ENCODE results near the gene HLA-DOA. TPM values are rescaled to one million over a fixed set of nuclear protein-coding genes. Genes with fewer than 3 reads are reported as not detected.

HLA-DOA gene
- total RNA-seq, 1 donor from 2014 or later: not detected

GRCh38 chr6:32979720-32980487 lies 29.5 kb downstream of the HLA-DOA start:
- DNase-seq (ENCODE audit: low read depth in 2 of 2): no peak

DNA sequence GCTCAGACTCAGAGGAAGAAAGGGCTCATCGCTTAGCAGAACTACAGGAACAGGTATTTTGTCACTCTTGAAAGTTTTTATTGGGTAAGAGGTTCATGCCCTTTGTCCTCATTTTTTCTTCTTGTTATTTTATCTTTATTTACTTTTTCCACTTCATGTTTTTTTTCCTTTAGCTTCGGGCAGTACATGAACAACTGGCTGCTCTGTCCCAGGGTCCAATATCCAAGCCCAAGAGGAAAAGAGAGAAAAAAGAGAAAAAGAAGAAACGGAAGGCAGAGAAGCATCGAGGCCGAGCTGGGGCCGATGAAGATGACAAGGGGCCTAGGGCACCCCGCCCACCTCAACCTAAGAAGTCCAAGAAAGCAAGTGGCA lies 31.5 kb downstream of the HLA-DOA start:
- DNase-seq (ENCODE audit: low read depth in 2 of 2): no peak

GRCh38 chr6:32977272-32977952 lies 32.0 kb downstream of the HLA-DOA start:
- no peak for DNase-seq (ENCODE audit: low read depth in 2 of 2)

GRCh38 chr6:32976334-32977069 lies 32.9 kb downstream of the HLA-DOA start:
- DNase-seq (ENCODE audit: low read depth in 2 of 2): no peak

DNA sequence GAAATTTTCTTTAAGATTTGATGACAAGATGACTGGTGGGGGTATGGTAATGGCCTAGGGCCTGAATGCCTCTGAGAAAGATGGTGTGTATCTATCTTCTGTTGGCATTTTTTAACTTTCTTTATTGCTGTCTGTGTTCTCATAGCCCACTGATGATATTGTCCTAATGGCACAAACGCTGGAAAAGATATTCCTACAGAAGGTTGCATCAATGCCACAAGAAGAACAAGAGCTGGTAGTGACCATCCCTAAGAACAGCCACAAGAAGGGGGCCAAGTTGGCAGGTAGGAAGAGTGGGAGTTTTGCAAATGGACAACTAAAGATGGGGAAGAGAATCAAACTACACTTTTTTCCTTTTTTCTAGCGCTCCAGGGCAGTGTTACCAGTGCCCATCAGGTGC lies 33.5 kb downstream of the HLA-DOA start:
- DNase-seq (ENCODE audit: low read depth in 2 of 2): no peak

DNA sequence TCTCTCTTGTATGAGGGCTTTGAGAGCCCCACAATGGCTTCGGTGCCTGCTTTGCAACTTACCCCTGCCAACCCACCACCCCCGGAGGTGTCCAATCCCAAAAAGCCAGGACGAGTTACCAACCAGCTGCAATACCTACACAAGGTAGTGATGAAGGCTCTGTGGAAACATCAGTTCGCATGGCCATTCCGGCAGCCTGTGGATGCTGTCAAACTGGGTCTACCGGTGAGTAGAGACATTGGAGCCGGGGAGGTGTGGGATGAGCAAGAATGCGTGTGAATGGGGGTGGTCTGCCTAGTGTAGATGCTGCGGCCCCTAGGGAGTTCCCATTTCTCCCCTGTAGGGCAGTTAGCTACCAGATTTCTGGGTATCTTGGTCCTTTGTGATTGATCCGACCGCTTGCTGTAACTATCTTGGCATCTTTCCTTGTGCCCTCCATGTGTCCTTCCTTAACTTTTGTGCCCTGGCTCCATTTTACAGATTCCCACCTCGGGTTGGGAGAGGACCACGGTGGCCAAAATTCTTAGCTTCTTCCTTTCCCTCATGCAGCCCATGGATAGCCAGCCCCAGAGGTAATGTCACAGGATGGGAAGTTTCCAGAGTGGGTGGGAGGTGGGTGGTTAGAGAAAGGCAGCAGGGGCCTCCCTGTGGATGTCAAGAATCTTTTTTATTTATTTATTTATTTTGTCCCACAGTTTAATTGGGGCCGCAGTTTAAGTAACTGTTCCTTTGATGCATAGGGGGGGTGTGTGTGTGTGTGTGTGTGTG lies 34.7 kb downstream of the HLA-DOA start:
- DNase-seq (ENCODE audit: low read depth in 2 of 2): no peak

GRCh38 chr6:32974016-32974333 lies 35.4 kb downstream of the HLA-DOA start:
- peak in 1 of 2 donors; percentile 49 for DNase-seq (ENCODE audit: low read depth in 2 of 2)

- DNase-seq (ENCODE audit: low read depth in 2 of 2): peak in 1 of 2 donors; percentile 69
These were observed 36.0 kb downstream of the HLA-DOA start for GRCh38 chr6:32973144-32974015.

- no peak for DNase-seq (ENCODE audit: low read depth in 2 of 2)
These were observed 36.8 kb downstream of the HLA-DOA start for GRCh38 chr6:32972353-32973143.

DNA sequence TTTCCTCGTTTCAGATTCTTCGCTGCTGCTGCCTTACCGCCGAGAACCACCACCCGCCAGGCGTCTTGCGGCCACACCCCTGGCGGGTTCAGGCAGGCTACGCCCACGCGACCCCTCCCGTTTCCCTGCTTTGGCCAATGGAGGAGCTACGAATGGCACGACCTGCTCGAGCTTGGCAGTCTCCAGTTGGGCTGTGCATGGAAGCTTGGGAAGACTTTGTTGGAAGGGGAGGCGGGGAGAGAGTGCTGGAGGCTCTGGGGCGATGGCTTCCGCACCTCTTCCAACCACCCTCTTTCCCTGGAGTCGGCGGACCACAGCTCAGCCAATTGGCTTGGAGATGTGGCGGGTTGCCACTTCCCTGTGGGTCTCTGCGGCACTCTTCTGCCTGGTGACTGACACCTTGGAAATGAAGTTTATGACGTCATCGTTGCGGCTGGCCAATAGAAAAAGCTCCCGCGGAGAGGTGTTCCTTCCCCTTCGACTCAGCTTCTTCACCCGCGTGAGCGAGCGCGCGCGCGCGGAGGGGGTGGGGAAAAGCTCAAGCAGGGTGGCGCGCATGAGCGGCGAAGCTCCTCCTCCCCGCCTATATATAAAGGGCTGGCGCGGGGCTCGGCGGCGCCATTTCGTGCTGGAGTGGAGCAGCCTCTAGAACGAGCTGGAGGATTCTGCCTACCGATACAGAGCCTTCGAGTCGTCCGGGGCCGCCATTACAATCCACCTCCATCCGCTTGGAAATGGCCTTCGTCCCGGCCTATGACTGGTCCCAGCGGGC lies 37.6 kb downstream of the HLA-DOA start:
- peak; percentile 99 to 100 for DNase-seq (ENCODE audit: low read depth in 2 of 2)

DNA sequence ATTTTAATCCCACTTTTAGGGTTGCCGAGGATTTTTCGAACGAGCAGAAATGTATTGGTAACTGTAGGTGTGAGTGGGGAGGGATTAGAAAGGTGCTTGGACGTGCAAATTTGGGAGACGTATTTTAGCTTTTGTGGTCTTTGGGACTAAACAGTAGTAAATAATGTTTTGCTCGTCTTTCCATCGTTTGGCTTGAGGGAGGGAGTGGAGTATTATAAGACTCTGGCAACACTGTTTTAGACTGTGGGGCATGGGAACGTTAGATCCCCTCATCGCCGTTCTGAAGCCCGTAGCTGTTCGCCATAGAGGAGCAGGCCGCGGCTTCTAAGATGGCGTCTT lies 38.2 kb downstream of the HLA-DOA start:
- no peak for DNase-seq (ENCODE audit: low read depth in 2 of 2)

DNA sequence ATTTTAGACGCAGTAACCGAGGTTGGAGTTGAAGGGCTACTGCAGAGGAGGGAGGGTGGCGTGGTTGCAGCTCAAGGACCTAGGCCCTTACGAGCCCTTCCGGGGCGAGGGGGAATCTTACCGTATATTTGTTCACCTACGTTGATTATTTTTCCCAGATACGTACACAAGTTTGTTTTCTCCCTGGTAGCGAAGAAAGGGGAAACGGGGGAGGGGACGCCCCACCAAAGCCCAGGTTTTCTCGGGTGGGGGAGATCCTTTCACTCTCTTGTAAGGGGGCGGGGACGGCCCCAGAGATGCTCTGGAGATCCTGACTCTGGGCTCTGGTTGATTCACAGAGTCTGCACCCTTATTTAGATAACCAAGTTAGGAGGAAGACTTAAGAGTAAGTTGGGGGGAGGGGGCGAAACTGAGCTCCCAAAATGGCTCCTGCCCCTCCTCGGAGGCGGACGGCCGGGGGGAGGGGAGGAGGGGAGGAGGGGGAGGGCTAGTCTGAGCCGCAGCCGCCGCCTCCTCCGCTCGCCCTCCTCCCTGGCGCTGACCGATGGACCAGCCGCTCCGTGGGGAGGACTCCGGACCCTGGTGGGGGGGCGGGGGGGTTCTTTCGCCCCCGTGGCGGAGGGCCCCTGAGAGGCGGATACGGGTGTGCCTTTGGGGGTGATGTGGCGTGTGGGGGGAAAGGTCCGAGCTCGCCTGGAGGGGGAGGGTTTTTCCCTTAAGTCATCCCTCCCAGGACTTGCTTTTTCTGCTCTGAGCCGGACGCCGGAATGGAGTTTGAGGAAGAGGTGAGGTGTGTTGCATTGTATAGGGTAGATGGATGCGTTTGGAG lies 38.8 kb downstream of the HLA-DOA start:
- peak; percentile 18 to 88 for DNase-seq (ENCODE audit: low read depth in 2 of 2)

GRCh38 chr6:32969685-32970412 lies 39.5 kb downstream of the HLA-DOA start:
- peak; percentile 33 to 86 for DNase-seq (ENCODE audit: low read depth in 2 of 2)

DNA sequence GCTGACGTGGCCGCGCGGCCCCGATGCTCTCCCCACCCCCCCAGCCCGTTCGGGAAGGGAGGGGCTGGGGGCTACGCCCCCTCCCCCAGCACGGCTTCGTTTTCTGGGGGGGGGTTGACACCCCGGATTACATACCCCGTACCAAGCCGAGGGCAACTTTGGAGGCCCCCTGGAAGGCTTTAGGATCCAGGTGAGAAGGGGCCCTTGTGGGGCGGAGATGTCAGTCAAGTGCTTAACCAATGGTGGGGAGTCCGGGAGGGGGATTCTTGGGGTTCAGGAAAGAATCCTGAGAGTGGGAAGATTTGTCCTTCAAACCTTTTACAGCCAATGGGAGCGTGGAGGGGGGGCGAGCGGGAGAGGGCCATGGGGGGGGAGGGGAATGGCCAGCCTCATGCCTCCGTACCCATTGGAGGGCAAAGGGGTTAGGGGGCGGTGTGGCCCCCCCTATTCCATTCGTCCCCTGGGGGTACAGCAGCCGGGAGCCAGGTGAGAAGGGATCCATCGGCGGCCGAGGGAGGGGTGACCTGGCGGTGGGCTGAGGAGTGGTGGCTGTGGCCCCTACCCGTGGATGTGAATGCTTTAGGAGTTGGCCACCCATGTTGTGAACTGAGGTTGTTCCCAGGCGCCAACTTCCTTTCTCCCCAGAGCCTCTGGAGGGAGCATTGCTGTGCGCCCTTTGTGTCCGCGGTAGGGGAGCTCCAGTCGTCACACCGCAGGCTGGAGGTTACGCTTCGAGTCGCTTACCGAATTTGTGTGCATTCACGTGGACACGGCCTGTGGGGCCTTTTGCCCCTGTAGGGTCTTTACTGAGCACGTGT lies 40.3 kb downstream of the HLA-DOA start:
- peak; percentile 24 to 79 for DNase-seq (ENCODE audit: low read depth in 2 of 2)

GRCh38 chr6:32968093-32968866 lies 41.1 kb downstream of the HLA-DOA start, which contains the start of gene BRD2:
Gene BRD2 (plus strand): TSS chr6:32968594. CDS start chr6:32972899, 4,305 bp downstream.
- peak; percentile 89 to 97 for DNase-seq (ENCODE audit: low read depth in 2 of 2)

Measured in dermis microvascular lymphatic vessel endothelial cell (primary cell).